GM23338 (cell line): ENCODE data around the gene TADA2A.

Experiments
- CREB1 ChIP-seq: fragments of 250-450 bp; sonication (Bioruptor Pico); IDR thresholded peaks from 2 replicates; pipeline ENCODE4 v1.5.0; 2020; ENCODE audit warnings: low read depth, mild to moderate bottlenecking, moderate library complexity
- EZH2 ChIP-seq: fragments of 200-600 bp; sonication (generic); IDR thresholded peaks from one replicate; pipeline ENCODE4 v1.8.0; 2017; ENCODE audit warnings: antibody characterized with exemption, mild to moderate bottlenecking, low read depth; ENCODE audit not compliant: unreplicated experiment
- EZH2phosphoT487 ChIP-seq: fragments of 200-600 bp; sonication (generic); IDR thresholded peaks from one replicate; pipeline ENCODE4 v1.8.1; 2018; ENCODE audit warnings: antibody characterized with exemption; ENCODE audit not compliant: unreplicated experiment
- JUNB ChIP-seq: IDR thresholded peaks from one replicate; pipeline ENCODE4 v1.6.1; 2016; ENCODE audit warnings: antibody characterized with exemption; ENCODE audit not compliant: unreplicated experiment
- NANOG ChIP-seq: IDR thresholded peaks from 2 replicates; pipeline ENCODE4 v1.6.1; 2016; ENCODE audit warnings: antibody characterized with exemption, borderline replicate concordance
- POLR2AphosphoS5 ChIP-seq: IDR thresholded peaks from 2 replicates; pipeline ENCODE4 v1.6.1; 2016; ENCODE audit warnings: antibody characterized with exemption, low read depth
- STAT1 ChIP-seq: IDR thresholded peaks from one replicate; pipeline ENCODE4 v1.6.1; 2016; ENCODE audit warnings: antibody characterized with exemption; ENCODE audit not compliant: unreplicated experiment
- TF ChIP-seq, protein P1 (sequence below), 2 experiments: fragments of 200-600 bp in 1 of 2; sonication (generic) in 1 of 2; conservative IDR thresholded peaks; 2 replicates each; pipeline versions ENCODE4 v1.5.1 to v1.6.1; 2016 to 2017; ENCODE audit warnings: antibody characterized with exemption in 2 of 2, low read depth in 2 of 2, mild to moderate bottlenecking in 2 of 2, moderate library complexity in 1 of 2
- TF ChIP-seq, protein P2 (sequence below): IDR thresholded peaks from one replicate; pipeline ENCODE4 v1.6.1; 2018; ENCODE audit warnings: antibody characterized with exemption; ENCODE audit not compliant: unreplicated experiment

DNA sequence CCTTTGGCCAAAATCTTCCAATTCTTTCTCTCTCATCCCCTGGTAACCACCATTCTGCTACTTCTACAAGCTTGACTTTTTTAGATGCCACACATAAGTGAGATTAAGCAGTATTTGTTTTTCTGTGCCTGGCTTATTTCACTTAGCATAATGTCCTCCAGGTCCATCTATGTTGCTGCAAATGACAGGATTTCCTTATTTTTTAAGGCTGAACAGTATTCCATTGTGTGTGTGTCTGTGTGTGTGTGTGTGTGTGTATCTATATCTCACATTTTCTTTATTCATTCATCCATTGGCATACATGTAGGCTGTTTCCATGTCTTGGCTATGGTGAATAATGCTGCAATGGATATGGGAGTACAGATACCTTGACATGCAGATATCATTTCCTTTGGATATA, 6.2 kb upstream of the TADA2A start:
- TF ChIP-seq, protein P1, sequence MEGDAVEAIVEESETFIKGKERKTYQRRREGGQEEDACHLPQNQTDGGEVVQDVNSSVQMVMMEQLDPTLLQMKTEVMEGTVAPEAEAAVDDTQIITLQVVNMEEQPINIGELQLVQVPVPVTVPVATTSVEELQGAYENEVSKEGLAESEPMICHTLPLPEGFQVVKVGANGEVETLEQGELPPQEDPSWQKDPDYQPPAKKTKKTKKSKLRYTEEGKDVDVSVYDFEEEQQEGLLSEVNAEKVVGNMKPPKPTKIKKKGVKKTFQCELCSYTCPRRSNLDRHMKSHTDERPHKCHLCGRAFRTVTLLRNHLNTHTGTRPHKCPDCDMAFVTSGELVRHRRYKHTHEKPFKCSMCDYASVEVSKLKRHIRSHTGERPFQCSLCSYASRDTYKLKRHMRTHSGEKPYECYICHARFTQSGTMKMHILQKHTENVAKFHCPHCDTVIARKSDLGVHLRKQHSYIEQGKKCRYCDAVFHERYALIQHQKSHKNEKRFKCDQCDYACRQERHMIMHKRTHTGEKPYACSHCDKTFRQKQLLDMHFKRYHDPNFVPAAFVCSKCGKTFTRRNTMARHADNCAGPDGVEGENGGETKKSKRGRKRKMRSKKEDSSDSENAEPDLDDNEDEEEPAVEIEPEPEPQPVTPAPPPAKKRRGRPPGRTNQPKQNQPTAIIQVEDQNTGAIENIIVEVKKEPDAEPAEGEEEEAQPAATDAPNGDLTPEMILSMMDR (conservative IDR thresholded peaks at IDR 0.05; ENCODE audit: low read depth in 2 of 2): no peak
- TF ChIP-seq EZH2: no peak
- TF ChIP-seq POLR2AphosphoS5: no peak
- no peak for TF ChIP-seq EZH2phosphoT487
- no peak for TF ChIP-seq NANOG
- TF ChIP-seq, protein P2, sequence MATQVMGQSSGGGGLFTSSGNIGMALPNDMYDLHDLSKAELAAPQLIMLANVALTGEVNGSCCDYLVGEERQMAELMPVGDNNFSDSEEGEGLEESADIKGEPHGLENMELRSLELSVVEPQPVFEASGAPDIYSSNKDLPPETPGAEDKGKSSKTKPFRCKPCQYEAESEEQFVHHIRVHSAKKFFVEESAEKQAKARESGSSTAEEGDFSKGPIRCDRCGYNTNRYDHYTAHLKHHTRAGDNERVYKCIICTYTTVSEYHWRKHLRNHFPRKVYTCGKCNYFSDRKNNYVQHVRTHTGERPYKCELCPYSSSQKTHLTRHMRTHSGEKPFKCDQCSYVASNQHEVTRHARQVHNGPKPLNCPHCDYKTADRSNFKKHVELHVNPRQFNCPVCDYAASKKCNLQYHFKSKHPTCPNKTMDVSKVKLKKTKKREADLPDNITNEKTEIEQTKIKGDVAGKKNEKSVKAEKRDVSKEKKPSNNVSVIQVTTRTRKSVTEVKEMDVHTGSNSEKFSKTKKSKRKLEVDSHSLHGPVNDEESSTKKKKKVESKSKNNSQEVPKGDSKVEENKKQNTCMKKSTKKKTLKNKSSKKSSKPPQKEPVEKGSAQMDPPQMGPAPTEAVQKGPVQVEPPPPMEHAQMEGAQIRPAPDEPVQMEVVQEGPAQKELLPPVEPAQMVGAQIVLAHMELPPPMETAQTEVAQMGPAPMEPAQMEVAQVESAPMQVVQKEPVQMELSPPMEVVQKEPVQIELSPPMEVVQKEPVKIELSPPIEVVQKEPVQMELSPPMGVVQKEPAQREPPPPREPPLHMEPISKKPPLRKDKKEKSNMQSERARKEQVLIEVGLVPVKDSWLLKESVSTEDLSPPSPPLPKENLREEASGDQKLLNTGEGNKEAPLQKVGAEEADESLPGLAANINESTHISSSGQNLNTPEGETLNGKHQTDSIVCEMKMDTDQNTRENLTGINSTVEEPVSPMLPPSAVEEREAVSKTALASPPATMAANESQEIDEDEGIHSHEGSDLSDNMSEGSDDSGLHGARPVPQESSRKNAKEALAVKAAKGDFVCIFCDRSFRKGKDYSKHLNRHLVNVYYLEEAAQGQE: no peak
- no peak for TF ChIP-seq CREB1
- no peak for TF ChIP-seq JUNB
- no peak for TF ChIP-seq STAT1
